Ishikawa (cell line): ENCODE data around the gene HCFC1R1.

Source experiments
- CEBPB ChIP-seq: IDR thresholded peaks from 2 replicates; pipeline ENCODE4 v1.6.1; 2012
- CREB1 ChIP-seq: IDR thresholded peaks from 2 replicates; pipeline ENCODE4 v1.6.1; 2012; ENCODE audit warnings: low read depth
- EGR1 ChIP-seq: IDR thresholded peaks from 2 replicates; pipeline ENCODE4 v1.6.1; 2012
- EP300 ChIP-seq: IDR thresholded peaks from 2 replicates; pipeline ENCODE4 v1.6.1; 2012; ENCODE audit warnings: borderline replicate concordance
- FOXM1 ChIP-seq: IDR thresholded peaks from 2 replicates; pipeline ENCODE4 v1.6.1; 2012; ENCODE audit warnings: low read depth, borderline replicate concordance
- NFIC ChIP-seq: IDR thresholded peaks from 2 replicates; pipeline ENCODE4 v1.6.1; 2012
- REST ChIP-seq: IDR thresholded peaks from 2 replicates; pipeline ENCODE4 v1.6.1; 2012; ENCODE audit warnings: low read depth, mild to moderate bottlenecking
- TAF1 ChIP-seq: IDR thresholded peaks from 2 replicates; pipeline ENCODE4 v1.6.1; 2012; ENCODE audit warnings: low read depth, mild to moderate bottlenecking
- TCF12 ChIP-seq: IDR thresholded peaks from 2 replicates; pipeline ENCODE4 v1.6.1; 2012; ENCODE audit warnings: low read depth
- TEAD4 ChIP-seq: IDR thresholded peaks from 2 replicates; pipeline ENCODE4 v1.6.1; 2012
- YY1 ChIP-seq: IDR thresholded peaks from 2 replicates; pipeline ENCODE4 v1.6.1; 2012; ENCODE audit warnings: low read depth
- ZBTB7A ChIP-seq: IDR thresholded peaks from 2 replicates; pipeline ENCODE4 v1.6.1; 2012; ENCODE audit warnings: low read depth
- TF ChIP-seq, protein P1 (sequence below): IDR thresholded peaks from 2 replicates; pipeline ENCODE4 v1.6.1; 2012
- TF ChIP-seq, protein P2 (sequence below): IDR thresholded peaks from 2 replicates; pipeline ENCODE4 v1.6.1; 2012

- TF ChIP-seq REST = no peak
- TF ChIP-seq TEAD4 = no peak
- TF ChIP-seq CEBPB = no peak
- no peak for TF ChIP-seq YY1
- TF ChIP-seq ZBTB7A = no peak
- no peak for TF ChIP-seq EGR1
- no peak for TF ChIP-seq FOXM1
- TF ChIP-seq TAF1 = no peak
- TF ChIP-seq EP300 = no peak
- no peak for TF ChIP-seq CREB1
- TF ChIP-seq, protein P1, sequence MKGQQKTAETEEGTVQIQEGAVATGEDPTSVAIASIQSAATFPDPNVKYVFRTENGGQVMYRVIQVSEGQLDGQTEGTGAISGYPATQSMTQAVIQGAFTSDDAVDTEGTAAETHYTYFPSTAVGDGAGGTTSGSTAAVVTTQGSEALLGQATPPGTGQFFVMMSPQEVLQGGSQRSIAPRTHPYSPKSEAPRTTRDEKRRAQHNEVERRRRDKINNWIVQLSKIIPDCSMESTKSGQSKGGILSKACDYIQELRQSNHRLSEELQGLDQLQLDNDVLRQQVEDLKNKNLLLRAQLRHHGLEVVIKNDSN = no peak
- TF ChIP-seq, protein P2, sequence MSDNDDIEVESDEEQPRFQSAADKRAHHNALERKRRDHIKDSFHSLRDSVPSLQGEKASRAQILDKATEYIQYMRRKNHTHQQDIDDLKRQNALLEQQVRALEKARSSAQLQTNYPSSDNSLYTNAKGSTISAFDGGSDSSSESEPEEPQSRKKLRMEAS = no peak
- TF ChIP-seq NFIC = no peak
- TF ChIP-seq TCF12 = no peak
These were observed 37.0 kb downstream of the HCFC1R1 start for GRCh38 chr16:2986623-2987188.
